Smooth muscle cell (in vitro differentiated cells): ENCODE results near the gene SGPL1. TPM values are rescaled to one million over a fixed set of nuclear protein-coding genes. Genes with fewer than 3 reads are reported as not detected.
"Not testable (repeated sequence)": the region's sequence is repeated elsewhere in the genome, so short reads cannot be mapped to it uniquely, and the experiment has no call there.

Experiments used
- DNase-seq: peaks from one replicate; lab custom pipeline; 2025; ENCODE audit not compliant: unreplicated experiment; lab: John Stamatoyannopoulos, UW
- H2AFZ ChIP-seq: fragments of 200-600 bp; sonication (generic); 2 replicates; pipeline ENCODE4 v1.6.0; 2016; ENCODE audit warnings: antibody characterized with exemption, low read depth, mild to moderate bottlenecking
- H3F3A ChIP-seq: fragments of 200-600 bp; sonication (generic); 2 replicates; pipeline ENCODE4 v1.6.0; 2017; ENCODE audit warnings: antibody characterized with exemption, low read depth
- H3K27ac ChIP-seq: fragments of 200-600 bp; sonication (generic); 2 replicates; pipeline ENCODE4 v1.5.1; 2016; ENCODE audit warnings: low read depth, mild to moderate bottlenecking
- H3K27me3 ChIP-seq: fragments of 200-600 bp; sonication (generic); 2 replicates; pipeline ENCODE4 v1.6.1; 2016; ENCODE audit warnings: low read depth, mild to moderate bottlenecking
- H3K36me3 ChIP-seq: fragments of 200-600 bp; sonication (generic); 2 replicates; pipeline ENCODE4 v1.5.1; 2016; ENCODE audit warnings: low read depth
- H3K4me1 ChIP-seq: fragments of 200-600 bp; sonication (generic); 2 replicates; pipeline ENCODE4 v1.5.1; 2016; ENCODE audit warnings: low read depth
- H3K4me2 ChIP-seq: fragments of 200-600 bp; sonication (generic); 2 replicates; pipeline ENCODE4 v1.6.0; 2016; ENCODE audit warnings: mild to moderate bottlenecking
- H3K4me3 ChIP-seq: fragments of 200-600 bp; sonication (generic); 2 replicates; pipeline ENCODE4 v1.5.1; 2016; ENCODE audit warnings: mild to moderate bottlenecking
- H3K79me2 ChIP-seq: fragments of 200-600 bp; sonication (generic); 2 replicates; pipeline ENCODE4 v1.6.0; 2016; ENCODE audit warnings: low read depth, mild to moderate bottlenecking
- H3K9ac ChIP-seq: fragments of 200-600 bp; sonication (generic); 2 replicates; pipeline ENCODE4 v1.6.0; 2016; ENCODE audit warnings: low read depth
- H3K9me3 ChIP-seq: fragments of 200-600 bp; sonication (generic); replicated peaks from 2 replicates; pipeline ENCODE4 v1.5.1; 2016; ENCODE audit warnings: low read depth
- H4K20me1 ChIP-seq: fragments of 200-600 bp; sonication (generic); 2 replicates; pipeline ENCODE4 v1.6.0; 2016; ENCODE audit warnings: low read depth
- CTCF ChIP-seq: fragments of 200-600 bp; sonication (generic); IDR thresholded peaks from 2 replicates; pipeline ENCODE4 v1.5.1; 2017; ENCODE audit warnings: borderline replicate concordance, mild to moderate bottlenecking, antibody characterized with exemption; ENCODE audit not compliant: insufficient read depth, poor library complexity, severe bottlenecking
- WGBS: methylation state at CpG from one replicate; pipeline ENCODE4 v1.1.7; 2016; ENCODE audit warnings: low lambda C conversion rate; 5-methylcytosine and 5-hydroxymethylcytosine counted together
- polyA plus RNA-seq: library from polyadenylated mRNA; unstranded; fragments of >200 nt; fragmentation: Nextera tagmentation; extraction: Ambion mirVana; gene quantifications from 2 replicates; pipeline ENCODE4 v1.2.1, GENCODE V29; 2016
- total RNA-seq: library from RNA; depleted of rRNA; stranded (reverse); fragments of >200 nt; gene quantifications from 2 replicates; pipeline ENCODE4 v1.2.3, GENCODE V29; 2014

The SGPL1 gene
- total and polyA plus RNA-seq, 2 experiments from 2014 or later, result 20.0 to 41.1 TPM

- no peaks in the 10 kb centered on the region for H3F3A ChIP-seq
- no peaks in the 10 kb centered on the region for H3K36me3 ChIP-seq
- no peaks in the 10 kb centered on the region for H4K20me1 ChIP-seq
- H3K9me3 ChIP-seq, result no peaks in the 10 kb centered on the region
- no peaks in the 10 kb centered on the region for H3K4me1 ChIP-seq
- no peak overlapping the region for H2AFZ ChIP-seq
- no peak overlapping the region for H3K9ac ChIP-seq
- WGBS, result 76% methylated on average over 5 of the region's 5 CpGs
- no peak overlapping the region for H3K27ac ChIP-seq
- H3K27me3 ChIP-seq, result peaks cover 51% of the 10 kb centered on the region
- no peaks in the 10 kb centered on the region for H3K79me2 ChIP-seq
- H3K4me3 ChIP-seq, result no peak overlapping the region
- H3K4me2 ChIP-seq, result no peak overlapping the region
- DNase-seq, result no peak
- no peak for TF ChIP-seq CTCF
These were observed 101.5 kb downstream of the SGPL1 start for GRCh38 chr10:70917226-70917625.

GRCh38 chr10:70917635-70918034 is 101.9 kb downstream of the SGPL1 start:
- no peak for TF ChIP-seq CTCF
- H4K20me1 ChIP-seq, result no peaks in the 10 kb centered on the region
- DNase-seq, result no peak
- no peaks in the 10 kb centered on the region for H3F3A ChIP-seq
- no peaks in the 10 kb centered on the region for H3K9me3 ChIP-seq
- H3K4me1 ChIP-seq, result no peaks in the 10 kb centered on the region
- H3K27me3 ChIP-seq, result peaks cover 55% of the 10 kb centered on the region
- H2AFZ ChIP-seq, result no peak overlapping the region
- H3K4me3 ChIP-seq, result no peak overlapping the region
- WGBS, result 95% methylated on average over 10 of the region's 10 CpGs
- H3K4me2 ChIP-seq, result no peak overlapping the region
- H3K36me3 ChIP-seq, result no peaks in the 10 kb centered on the region
- H3K9ac ChIP-seq, result no peak overlapping the region
- H3K79me2 ChIP-seq, result no peaks in the 10 kb centered on the region
- no peak overlapping the region for H3K27ac ChIP-seq

GRCh38 chr10:70918851-70919530 is 103.2 kb downstream of the SGPL1 start:
- no peak for TF ChIP-seq CTCF
- DNase-seq, result no peak
- Histone ChIP-seq H3K4me2 (no peak overlapping the region), H4K20me1 (no peaks in the 10 kb centered on the region), H3K9ac (no peak overlapping the region), H3K27me3 (peaks cover 56% of the 10 kb centered on the region), H3K79me2 (no peaks in the 10 kb centered on the region), H3K36me3 (no peaks in the 10 kb centered on the region), H3K9me3 (no peaks in the 10 kb centered on the region), H3K27ac (no peak overlapping the region), H3K4me1 (no peaks in the 10 kb centered on the region), H3K4me3 (no peak overlapping the region), H2AFZ (no peak overlapping the region), H3F3A (no peaks in the 10 kb centered on the region)
- 82% methylated on average over 20 of the region's 22 CpGs for WGBS

GRCh38 chr10:70919906-70920305 is 104.2 kb downstream of the SGPL1 start:
- not testable (repeated sequence) for H3K79me2 ChIP-seq, H3K4me2 ChIP-seq, DNase-seq, H3K9ac ChIP-seq, H3K4me1 ChIP-seq, H3F3A ChIP-seq, H4K20me1 ChIP-seq, H3K9me3 ChIP-seq, H2AFZ ChIP-seq, H3K36me3 ChIP-seq, H3K4me3 ChIP-seq, H3K27ac ChIP-seq
- 91% methylated on average over 10 of the region's 10 CpGs for WGBS
- peaks cover 59% of the 10 kb centered on the region for H3K27me3 ChIP-seq
